MCF 10A (cell line): ENCODE results near the gene ZMYM4. TPM values are rescaled to one million over a fixed set of nuclear protein-coding genes. Genes with fewer than 3 reads are reported as not detected.
A peak's percentile ranks its signal among the peaks of the same experiment; 100 is the strongest.

Experiments used
- Bru-seq: library from RNA; stranded (reverse); fragments of 400-500 nt; gene quantifications from one replicate; lab custom pipeline; 2021; lab: Mats Ljungman, UMichigan
- BruChase-seq, 2 experiments: library from RNA; stranded (reverse); fragments of 400-500 nt; gene quantifications; one replicate each; lab custom pipeline; 2021; lab: Mats Ljungman, UMichigan
- BruUV-seq: library from RNA; stranded (reverse); fragments of 400-500 nt; replicated peaks from 2 replicates; lab custom pipeline; 2021; lab: Mats Ljungman, UMichigan
- CTCF ChIA-PET: fragments of 300-600 bp; sonication (Branson Sonifier 250); formaldehyde crosslinking; extraction: SDS; loops from one replicate; lab custom pipeline; 2021; ENCODE audit warnings: antibody characterized with exemption, inconsistent platforms; lab: Yijun Ruan, JAX
- POLR2A ChIA-PET: fragments of 300-600, 350-650 bp; sonication (Branson Sonifier 250); formaldehyde crosslinking; extraction: SDS; loops from one replicate; lab custom pipeline; 2020; ENCODE audit warnings: antibody characterized with exemption, inconsistent platforms; lab: Yijun Ruan, JAX
- DNase-seq: peaks from one replicate; pipeline ENCODE4 v3.0.0-alpha.2; 2018; ENCODE audit not compliant: unreplicated experiment
- H3K27ac Mint-ChIP-seq: one replicate; pipeline ENCODE4 v1.8.0; 2022; ENCODE audit warnings: mild to moderate bottlenecking, low read depth, mixed read lengths; ENCODE audit not compliant: unreplicated experiment
- H3K27me3 Mint-ChIP-seq: one replicate; pipeline ENCODE4 v1.8.0; 2022; ENCODE audit warnings: mixed read lengths; ENCODE audit not compliant: insufficient read depth, unreplicated experiment
- H3K36me3 Mint-ChIP-seq: one replicate; pipeline ENCODE4 v1.8.0; 2022; ENCODE audit warnings: mild to moderate bottlenecking, moderate library complexity, mixed read lengths; ENCODE audit not compliant: insufficient read depth, unreplicated experiment
- H3K4me1 Mint-ChIP-seq: one replicate; pipeline ENCODE4 v1.8.0; 2022; ENCODE audit warnings: mixed read lengths; ENCODE audit not compliant: insufficient read depth, unreplicated experiment
- H3K4me3 Mint-ChIP-seq: one replicate; pipeline ENCODE4 v1.8.0; 2022; ENCODE audit warnings: mild to moderate bottlenecking, moderate library complexity, mixed read lengths; ENCODE audit not compliant: unreplicated experiment
- H3K9me3 Mint-ChIP-seq: one replicate; pipeline ENCODE4 v1.8.0; 2022; ENCODE audit warnings: mixed read lengths; ENCODE audit not compliant: unreplicated experiment
- CTCF ChIP-seq: fragments of 200-600 bp; IDR thresholded peaks from one replicate; pipeline ENCODE4 v1.8.0; 2022; ENCODE audit warnings: antibody characterized with exemption, mild to moderate bottlenecking; ENCODE audit not compliant: unreplicated experiment
- intact Hi-C: fragments of 100-400 bp; cut with micrococcal nuclease; formaldehyde crosslinking; loops from 2 replicates; pipeline ENCODE4 v1.14.1; 2022
- long read RNA-seq: library from polyadenylated mRNA; stranded (forward); transcript quantifications from one replicate; pipeline ENCODE4 v2.0.0, GENCODE V29; 2022
- total RNA-seq: library from RNA; stranded (reverse); gene quantifications from 2 replicates; pipeline ENCODE4 v1.2.3, GENCODE V29; 2022

ZMYM4 gene
- 62.0 and 70.1 TPM in 2 replicates for total RNA-seq
- Bru-seq, nascent RNA, result percentile 88 among the genes with signal in this experiment
- BruChase-seq, experiment 1, labeled RNA remaining after a 6-hour chase, result percentile 87 among the genes with signal in this experiment
- percentile 88 among the genes with signal in this experiment for BruChase-seq, experiment 2, labeled RNA remaining after a 2-hour chase
- long read RNA-seq, full-length matches to known transcripts, result 2 of 30 reads
- long read RNA-seq, partial matches to known transcripts, result 15 of 30 reads
- long read RNA-seq, other reads (novel, unspliced or antisense), result 13 of 30 reads

DNA sequence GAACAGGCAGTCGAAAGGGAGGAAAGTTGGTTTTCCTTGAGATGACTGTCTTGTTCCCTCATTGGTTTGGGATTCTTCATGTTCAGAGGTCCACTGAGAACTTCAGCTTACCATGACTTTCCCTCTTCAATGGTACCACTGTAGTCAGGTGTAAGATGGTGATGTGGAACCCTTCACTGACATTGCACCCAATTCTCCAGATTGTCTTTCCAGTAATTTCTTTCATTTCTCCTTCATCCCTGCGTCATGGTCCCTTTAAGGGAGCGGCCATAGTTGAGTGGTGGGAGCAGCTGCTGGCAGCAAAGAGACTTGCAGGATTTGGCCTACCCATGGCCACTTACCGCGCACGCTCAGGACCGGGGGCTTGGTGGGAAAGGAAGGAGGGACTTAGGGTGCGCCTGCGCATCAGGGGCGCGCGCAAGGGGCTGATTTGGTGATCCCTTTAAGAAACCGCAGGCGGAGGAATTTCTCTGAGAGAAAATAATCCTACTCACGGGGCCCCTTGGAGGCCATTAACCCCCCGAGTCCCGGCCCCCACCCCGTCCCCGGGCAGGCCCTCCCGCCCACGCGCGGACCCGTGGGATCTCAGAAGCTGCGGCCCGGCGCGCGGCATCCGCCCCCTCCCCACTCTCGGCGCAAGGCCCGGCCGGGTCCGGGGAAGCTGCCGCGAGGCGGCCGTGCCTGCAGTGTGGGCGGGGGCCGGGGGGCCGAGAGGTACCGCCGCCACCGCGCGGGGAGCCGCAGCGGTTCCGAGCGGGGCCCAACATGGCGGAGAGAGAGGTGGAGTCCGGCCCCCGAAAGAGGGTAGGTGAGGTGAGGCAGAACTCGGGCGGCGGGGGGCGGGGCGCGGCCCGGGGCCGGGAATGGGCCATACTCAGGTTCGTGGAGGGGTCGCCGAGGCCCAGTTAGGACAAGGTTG lies at the start of gene ZMYM4:
TSS of gene ZMYM4 (plus strand) at position 428 of the 919 bp plus-strand sequence. CDS start at position 766, 338 bp downstream.
- BruUV-seq, result no TSS peak
- DNase-seq, result peak; percentile 96
- ChIA-PET POLR2A (interaction anchor here (0.5 to 2.1 kb wide), 12 partner anchors 9 to 501 kb away, joined by 3 to 9 read pairs (median 4); partner anchors contain the start of genes SFPQ and ZMYM6), CTCF (interaction anchor here (1.0 to 1.4 kb wide), 2 partner anchors 52 to 67 kb away, joined by 3 to 4 read pairs; no protein-coding TSS in a partner anchor)
- peaks cover 29% of the 10 kb centered on the region for H3K4me1 Mint-ChIP-seq
- TF ChIP-seq CTCF, result no peak
- no peaks in the 10 kb centered on the region for H3K9me3 Mint-ChIP-seq
- peak within 1 kb of the TSS; percentile 72 for H3K4me3 Mint-ChIP-seq
- peak within 1 kb of the TSS; percentile 84 for H3K27ac Mint-ChIP-seq
- H3K27me3 Mint-ChIP-seq, result no peaks in the 10 kb centered on the region
- intact Hi-C loops, result no loop called here
- peaks cover 9% of the 10 kb centered on the region for H3K36me3 Mint-ChIP-seq

DNA sequence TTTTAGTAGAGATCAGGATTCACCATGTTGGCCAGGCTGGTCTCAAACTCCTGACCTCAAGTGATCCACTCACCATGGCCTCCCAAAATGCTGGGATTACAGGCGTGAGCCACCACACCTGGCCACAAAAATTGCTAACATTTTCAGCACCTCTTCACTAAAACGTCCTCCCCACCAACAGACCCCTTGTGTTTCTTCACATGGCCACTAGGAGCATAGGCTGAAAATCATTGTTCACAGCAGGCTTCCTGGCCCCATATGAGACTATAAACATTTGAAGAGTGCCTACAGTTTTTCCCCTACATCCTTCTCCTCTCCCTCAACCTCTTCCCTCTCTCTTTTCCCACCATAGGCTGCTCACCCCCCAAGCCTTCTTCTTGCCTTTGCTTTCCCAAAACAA lies 47.5 kb upstream of the ZMYM4 start:
- ChIA-PET POLR2A (no interaction called here), CTCF (no interaction called here)
- Mint-ChIP-seq H3K27ac (no peak overlapping the region), H3K36me3 (no peaks in the 10 kb centered on the region), H3K4me1 (peaks cover 6% of the 10 kb centered on the region), H3K4me3 (no peak overlapping the region), H3K9me3 (no peaks in the 10 kb centered on the region), H3K27me3 (no peaks in the 10 kb centered on the region)
- intact Hi-C loops, result no loop called here
- peak; percentile 34 for DNase-seq
- BruUV-seq, result no TSS peak
- TF ChIP-seq CTCF, result peak; percentile 22

- intact Hi-C loops, result no loop called here
- Mint-ChIP-seq H3K4me3 (no peak overlapping the region), H3K9me3 (no peaks in the 10 kb centered on the region), H3K27ac (no peak overlapping the region), H3K27me3 (no peaks in the 10 kb centered on the region), H3K36me3 (no peaks in the 10 kb centered on the region), H3K4me1 (peaks cover 6% of the 10 kb centered on the region)
- ChIA-PET CTCF (interaction anchor here (0.6 to 1.2 kb wide), 3 partner anchors 11 to 29 kb away, joined by 3 to 6 read pairs (median 3); no protein-coding TSS in a partner anchor), POLR2A (interaction anchor here (0.9 to 1.9 kb wide), 4 partner anchors 30 to 45 kb away, joined by 3 to 9 read pairs (median 4); partner anchors contain the start of genes SFPQ and ZMYM4)
- no peak for TF ChIP-seq CTCF
- no TSS peak for BruUV-seq
- DNase-seq, result peak; percentile 26
Observed at GRCh38 chr1:35222322-35223083, 46.0 kb upstream of the ZMYM4 start.
